Heart right ventricle (tissue), 16 donors: ENCODE data around the gene LRRC8E. TPM values are rescaled to one million over a fixed set of nuclear protein-coding genes. Genes with fewer than 3 reads are reported as not detected.

Experiments used
- ATAC-seq, 8 donors: fragments of 200-7000 bp; cut with Tn5 transposase; one replicate each; pipeline ENCODE4 v1.9.1; 2020; ENCODE audit warnings: mild to moderate bottlenecking in 8 of 8, moderate library complexity in 8 of 8, moderate number of reproducible peaks in 1 of 8
- DNase-seq, 2 donors: peaks; one replicate each; pipeline ENCODE4 v3.0.0-alpha.2; 2020
- H3K27ac ChIP-seq, 10 donors: fragments of 200-600 bp; sonication (generic) in 2 of 10; one replicate each; pipeline versions ENCODE4 v1.5.0 to v1.8.0; 2020 to 2022; ENCODE audit warnings: mild to moderate bottlenecking in 3 of 10
- H3K27me3 ChIP-seq, 7 donors: fragments of 200-600 bp; one replicate each; pipeline ENCODE4 v1.8.0; 2021 to 2022; ENCODE audit warnings: mild to moderate bottlenecking in 2 of 7
- H3K36me3 ChIP-seq, 9 donors: fragments of 200-600 bp; sonication (generic) in 1 of 9; one replicate each; pipeline versions ENCODE4 v1.5.0 to v1.8.0; 2020 to 2022; ENCODE audit warnings: mild to moderate bottlenecking in 2 of 9
- H3K4me1 ChIP-seq, 9 donors: fragments of 200-600 bp; sonication (generic) in 1 of 9; one replicate each; pipeline versions ENCODE4 v1.5.0 to v1.8.0; 2020 to 2022; ENCODE audit warnings: mild to moderate bottlenecking in 4 of 9
- H3K4me3 ChIP-seq, 10 donors: fragments of 200-600 bp; sonication (generic) in 2 of 10; one replicate each; pipeline versions ENCODE4 v1.5.0 to v1.8.0; 2020 to 2022; ENCODE audit warnings: mild to moderate bottlenecking in 7 of 10, moderate library complexity in 2 of 10
- H3K9me3 ChIP-seq, 11 donors: fragments of 200-600 bp in 10 of 11; sonication (generic) in 2 of 11; one replicate each; pipeline versions ENCODE4 v1.5.0 to v1.8.0; 2013 to 2022; ENCODE audit warnings: mild to moderate bottlenecking in 2 of 11, control low read depth in 1 of 11, moderate library complexity in 1 of 11
- WGBS, 2 donors: extraction: QIAGEN DNeasy Blood & Tissue Kit; methylation state at CpG; one replicate each; pipeline ENCODE4 v1.1.7; 2013; ENCODE audit warnings: inconsistent platforms in 1 of 2; 5-methylcytosine and 5-hydroxymethylcytosine counted together
- intact Hi-C, 10 donors: fragments of 100-400 bp; cut with DNase I; formaldehyde crosslinking; loops; one replicate each; pipeline versions ENCODE4 v1.11.1 to v1.14.2; 2022
- polyA plus RNA-seq, 2 donors: library from polyadenylated mRNA; stranded (reverse); fragments of 200-250 nt; gene quantifications; one replicate each; pipeline ENCODE4 v1.2.3, GENCODE V29; 2013
- total RNA-seq, 10 donors: library from RNA; stranded (reverse); fragmentation: NEBNext Ultra II Directional in 3 of 10; extraction: Animal tissue kit (Norgen Biotek cat#: 25700) in 3 of 10; gene quantifications; one replicate each; pipeline versions ENCODE4 v1.2.1 to v1.2.4, GENCODE V29; 2021 to 2023
- TF ChIP-seq, protein P1 (sequence below), 9 donors: fragments of 200-600 bp; sonication (generic) in 2 of 9; IDR thresholded peaks; one replicate each; pipeline versions ENCODE4 v1.5.0 to v1.8.0; 2021 to 2022; ENCODE audit warnings: antibody characterized with exemption in 9 of 9, mild to moderate bottlenecking in 5 of 9, moderate library complexity in 1 of 9
- donor health status: Arrhythmogenic right ventricular cardiomyopathy.
- donor health status: ischemic (EF 13 %, LVEDD 7.1; RV severe dilation, severe dysfunction).
- donor health status: healthy with polysubstance abuse.
- donor health status: DM: no; HTN: yes; CAD: no.
- donor health status: DM: no; HTN: no; CAD: no.
- donor health status: ischemic (EF 25% LVEDD 6.9; RV normal size, moderate dysfunction).
- donor health status: ischemic (EF 25% LVEDD 5.7; RV mildly dilated, moderate dysfunction).
- donor health status: healthy.
- donor health status: DM: yes; HTN: yes; CAD: no.
- donor health status: Ischemic cardiomyopathy.
- donor health status: ischemic (EF 35%, LVEDD 5.7; RV mildly dilated, moderate dysfunction).
- donor health status: nonischemic (EF 11% LVEDD 7.7; RV severe dilation, severe dysfunction).
- donor health status: DM: yes; HTN: yes; CAD: no.
- donor health status: PGD.
- donor health status: ischemic (EF 29% LVEDD 5.4; RV normal size, mild dysfunction).
- donor health status: nonischemic (EF 23%, LVEDD 6.1; RV moderate dilation, normal function).

Gene LRRC8E
- total and polyA plus RNA-seq, 12 donors = 0.33 to 3.3 (median 0.99) TPM

GRCh38 chr19:7874897-7875273 lies 13.4 kb upstream of the LRRC8E start:
- H3K27me3 ChIP-seq = peaks cover 6 to 54% (median 36%) of the 10 kb centered on the region in 7 donors
- ATAC-seq (no peak), DNase-seq (no peak)
- H3K36me3 ChIP-seq = no peaks in the 10 kb centered on the region
- intact Hi-C loops = no loop called here
- peaks cover 0 to 40% (median 20%) of the 10 kb centered on the region in 9 donors for H3K4me1 ChIP-seq
- 46 to 47% methylated on average over 12 of the region's 12 CpGs for WGBS, 2 donors
- peak overlapping the region in 8 of 10 donors; percentile 26 to 49 (median 38) for H3K4me3 ChIP-seq
- TF ChIP-seq, protein P1, sequence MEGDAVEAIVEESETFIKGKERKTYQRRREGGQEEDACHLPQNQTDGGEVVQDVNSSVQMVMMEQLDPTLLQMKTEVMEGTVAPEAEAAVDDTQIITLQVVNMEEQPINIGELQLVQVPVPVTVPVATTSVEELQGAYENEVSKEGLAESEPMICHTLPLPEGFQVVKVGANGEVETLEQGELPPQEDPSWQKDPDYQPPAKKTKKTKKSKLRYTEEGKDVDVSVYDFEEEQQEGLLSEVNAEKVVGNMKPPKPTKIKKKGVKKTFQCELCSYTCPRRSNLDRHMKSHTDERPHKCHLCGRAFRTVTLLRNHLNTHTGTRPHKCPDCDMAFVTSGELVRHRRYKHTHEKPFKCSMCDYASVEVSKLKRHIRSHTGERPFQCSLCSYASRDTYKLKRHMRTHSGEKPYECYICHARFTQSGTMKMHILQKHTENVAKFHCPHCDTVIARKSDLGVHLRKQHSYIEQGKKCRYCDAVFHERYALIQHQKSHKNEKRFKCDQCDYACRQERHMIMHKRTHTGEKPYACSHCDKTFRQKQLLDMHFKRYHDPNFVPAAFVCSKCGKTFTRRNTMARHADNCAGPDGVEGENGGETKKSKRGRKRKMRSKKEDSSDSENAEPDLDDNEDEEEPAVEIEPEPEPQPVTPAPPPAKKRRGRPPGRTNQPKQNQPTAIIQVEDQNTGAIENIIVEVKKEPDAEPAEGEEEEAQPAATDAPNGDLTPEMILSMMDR (IDR thresholded peaks at IDR 0.05) = no peak
- no peaks in the 10 kb centered on the region for H3K9me3 ChIP-seq
- no peak overlapping the region for H3K27ac ChIP-seq

- H3K27ac ChIP-seq = no peak overlapping the region
- 66% methylated on average over 6 of the region's 6 CpGs for WGBS, 2 donors
- DNase-seq (no peak), ATAC-seq (no peak)
- TF ChIP-seq, protein P1 (IDR thresholded peaks at IDR 0.05) = no peak
- intact Hi-C loops = no loop called here
- no peak overlapping the region for H3K4me3 ChIP-seq
- peaks cover 0 to 20% (median 8%) of the 10 kb centered on the region in 9 donors for H3K4me1 ChIP-seq
- no peaks in the 10 kb centered on the region for H3K36me3 ChIP-seq
- H3K27me3 ChIP-seq = peaks cover 4 to 52% (median 32%) of the 10 kb centered on the region in 7 donors
- no peaks in the 10 kb centered on the region for H3K9me3 ChIP-seq
Observed at GRCh38 chr19:7877249-7877836, 11.0 kb upstream of the LRRC8E start.

DNA sequence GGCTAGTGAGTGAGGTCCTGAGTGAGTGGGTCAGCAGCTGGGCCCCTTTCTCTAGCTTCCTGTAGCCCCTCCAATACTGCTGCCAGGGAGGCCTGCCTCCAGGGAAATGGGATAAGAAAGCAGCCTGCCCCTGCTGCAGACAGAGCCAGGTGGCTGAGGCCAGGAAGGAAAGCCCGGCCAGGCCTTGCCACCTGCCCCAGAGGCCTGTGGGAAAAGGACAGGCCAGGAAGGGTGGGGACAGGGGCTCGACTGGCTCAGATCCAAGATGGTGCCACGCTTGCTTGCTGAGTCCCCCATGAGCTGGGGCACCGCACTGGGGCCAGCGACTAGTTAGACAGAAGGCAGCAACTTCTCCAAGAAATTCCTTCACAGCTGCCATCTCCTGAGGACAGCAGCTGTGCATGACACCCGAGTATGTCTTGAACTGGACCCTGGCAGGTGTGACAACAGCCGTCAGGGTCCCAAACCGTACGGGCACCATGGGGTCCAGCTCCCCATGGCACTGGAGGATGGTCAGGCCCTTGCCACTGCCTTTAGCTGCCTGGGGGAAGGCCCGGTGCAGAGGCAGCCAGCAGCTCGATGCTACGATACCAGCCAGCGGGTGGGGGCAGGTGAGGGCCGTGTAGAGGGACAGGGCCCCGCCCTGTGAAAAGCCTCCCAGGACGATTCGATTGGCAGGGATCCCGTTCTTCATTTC lies 9.1 kb upstream of the LRRC8E start:
- no peaks in the 10 kb centered on the region for H3K36me3 ChIP-seq
- peaks cover 0 to 33% (median 13%) of the 10 kb centered on the region in 7 donors for H3K27me3 ChIP-seq
- TF ChIP-seq, protein P1 (IDR thresholded peaks at IDR 0.05) = no peak
- ATAC-seq (peak in 1 of 8 donors; percentile 24), DNase-seq (no peak)
- no peak overlapping the region for H3K27ac ChIP-seq
- H3K4me3 ChIP-seq = no peak overlapping the region
- no peaks in the 10 kb centered on the region for H3K9me3 ChIP-seq
- H3K4me1 ChIP-seq = peaks cover 0 to 6% (median 0%) of the 10 kb centered on the region in 9 donors
- intact Hi-C loops = no loop called here
- WGBS, 2 donors = 77 to 79% methylated on average over 18 of the region's 18 CpGs

DNA sequence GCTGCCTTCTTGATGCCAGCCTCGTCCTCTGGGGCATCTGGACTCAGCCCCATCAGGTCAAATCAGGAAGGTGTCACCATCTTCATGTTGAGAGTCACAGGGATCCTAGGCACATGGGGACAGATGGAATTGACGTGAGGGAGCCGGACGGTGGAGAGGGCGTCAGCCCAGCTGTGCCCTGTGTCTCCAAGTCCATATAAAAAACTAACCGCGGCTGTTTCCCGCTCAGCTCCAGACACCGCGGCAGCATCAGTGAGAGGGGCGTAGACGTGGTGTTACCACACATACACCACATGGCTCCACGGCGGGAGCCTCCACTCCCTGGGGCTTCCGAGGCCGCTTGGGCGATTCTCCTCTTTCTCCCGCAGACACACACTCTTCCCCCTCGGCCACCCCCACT lies 8.5 kb upstream of the LRRC8E start:
- Histone ChIP-seq H3K9me3 (no peaks in the 10 kb centered on the region), H3K36me3 (no peaks in the 10 kb centered on the region), H3K27ac (no peak overlapping the region), H3K27me3 (peaks cover 0 to 27% (median 8%) of the 10 kb centered on the region in 7 donors), H3K4me3 (no peak overlapping the region), H3K4me1 (peaks cover 0 to 1% (median 0%) of the 10 kb centered on the region in 9 donors)
- 88 to 89% methylated on average over 19 of the region's 19 CpGs for WGBS, 2 donors
- ATAC-seq = peak in 1 of 8 donors; percentile 22
- intact Hi-C loops = no loop called here
- TF ChIP-seq, protein P1 (IDR thresholded peaks at IDR 0.05) = no peak
- DNase-seq = no peak
